Left colon (tissue), 2 donors: ENCODE results near the gene DAB1. TPM values are rescaled to one million over a fixed set of nuclear protein-coding genes. Genes with fewer than 3 reads are reported as not detected.

Experiments
- ATAC-seq: fragments of 200-7000 bp; cut with Tn5 transposase; one replicate; pipeline ENCODE4 v1.9.1; 2020; ENCODE audit warnings: mild to moderate bottlenecking, moderate library complexity
- DNase-seq, 2 donors: peaks; one replicate each; pipeline ENCODE4 v3.0.0-alpha.2; 2020
- intact Hi-C, 2 donors: fragments of 100-400 bp; cut with DNase I in 1 of 2; cut with micrococcal nuclease in 1 of 2; formaldehyde crosslinking; loops; one replicate each; pipeline versions ENCODE4 v1.11.2 to v1.14.0; 2022; cut with DNase I, micrococcal nuclease
- total RNA-seq, 2 donors: library from RNA; stranded (reverse); fragmentation: NEBNext Ultra II Directional; extraction: Animal tissue kit (Norgen Biotek cat#: 25700); gene quantifications; one replicate each; pipeline ENCODE4 v1.2.1, GENCODE V29; 2021
- donor health status: DM: no; HTN: no; CAD: no.
- donor health status: DM: yes; HTN: yes; CAD: no.

DAB1 gene
- total RNA-seq, 2 donors from 2014 or later, result 0.64 to 2.2 TPM

GRCh38 chr1:57420981-57421785 lies 2.7 kb downstream of the DAB1 start:
- intact Hi-C loops, result no loop called here

GRCh38 chr1:57418971-57419370 lies 4.9 kb downstream of the DAB1 start:
- intact Hi-C loops, result no loop called here
- DNase-seq (no peak), ATAC-seq (no peak)

More at GRCh38 chr1:57420981-57421785, 2.7 kb downstream of the DAB1 start:
- no peak for DNase-seq
- ATAC-seq, result no peak

GRCh38 chr1:57411262-57411661 lies 12.6 kb downstream of the DAB1 start:
- ATAC-seq (no peak), DNase-seq (no peak)
- intact Hi-C loops, result no loop called here

- intact Hi-C loops, result no loop called here
- ATAC-seq, result no peak
- no peak for DNase-seq
Measured at GRCh38 chr1:57410508-57410907, 13.4 kb downstream of the DAB1 start.

- DNase-seq, result no peak
- no peak for ATAC-seq
- intact Hi-C loops, result no loop called here
Measured at GRCh38 chr1:57407928-57408327, 15.9 kb downstream of the DAB1 start.

- intact Hi-C loops, result no loop called here
- ATAC-seq, result no peak
- DNase-seq, result no peak
Measured at GRCh38 chr1:57406428-57406970, 17.4 kb downstream of the DAB1 start.

- intact Hi-C loops, result no loop called here
- no peak for ATAC-seq
- no peak for DNase-seq
Measured at GRCh38 chr1:57404884-57405283, 19.0 kb downstream of the DAB1 start.

- DNase-seq (no peak), ATAC-seq (no peak)
- intact Hi-C loops, result no loop called here
Measured at GRCh38 chr1:57403201-57403600, 20.7 kb downstream of the DAB1 start.

GRCh38 chr1:57401671-57402070 lies 22.2 kb downstream of the DAB1 start:
- intact Hi-C loops, result no loop called here
- ATAC-seq (no peak), DNase-seq (no peak)

GRCh38 chr1:57400048-57400447 lies 23.8 kb downstream of the DAB1 start:
- ATAC-seq (no peak), DNase-seq (no peak)
- intact Hi-C loops, result no loop called here

GRCh38 chr1:57393058-57393584 lies 30.7 kb downstream of the DAB1 start:
- ATAC-seq, result no peak
- intact Hi-C loops, result no loop called here
- DNase-seq, result no peak

GRCh38 chr1:57385336-57385735 lies 38.5 kb downstream of the DAB1 start:
- intact Hi-C loops, result no loop called here
- no peak for DNase-seq

GRCh38 chr1:57384901-57385300 lies 39.0 kb downstream of the DAB1 start:
- DNase-seq (no peak), ATAC-seq (no peak)
- intact Hi-C loops, result no loop called here

More at GRCh38 chr1:57385336-57385735, 38.5 kb downstream of the DAB1 start:
- ATAC-seq, result no peak

- intact Hi-C loops, result no loop called here
Measured at GRCh38 chr1:57384284-57384683, 39.6 kb downstream of the DAB1 start.

GRCh38 chr1:57381871-57382270 lies 42.0 kb downstream of the DAB1 start:
- ATAC-seq, result no peak
- intact Hi-C loops, result no loop called here
- no peak for DNase-seq

More at GRCh38 chr1:57384284-57384683, 39.6 kb downstream of the DAB1 start:
- DNase-seq (no peak), ATAC-seq (no peak)

GRCh38 chr1:57381426-57381825 lies 42.4 kb downstream of the DAB1 start:
- ATAC-seq, result no peak
- intact Hi-C loops, result no loop called here
- no peak for DNase-seq

- no peak for DNase-seq
- ATAC-seq, result no peak
- intact Hi-C loops, result no loop called here
Measured at GRCh38 chr1:57380923-57381322, 42.9 kb downstream of the DAB1 start.

- ATAC-seq (no peak), DNase-seq (no peak)
- intact Hi-C loops, result no loop called here
Measured at GRCh38 chr1:57378534-57378933, 45.3 kb downstream of the DAB1 start.

- no peak for ATAC-seq
- intact Hi-C loops, result no loop called here
- DNase-seq, result no peak
Measured at GRCh38 chr1:57377339-57378139, 46.3 kb downstream of the DAB1 start.

GRCh38 chr1:57376041-57376440 lies 47.8 kb downstream of the DAB1 start:
- no peak for ATAC-seq
- intact Hi-C loops, result no loop called here
- DNase-seq, result no peak
